ENCODE measurements around the gene CGRRF1.
A peak's percentile ranks its signal among the peaks of the same experiment; 100 is the strongest.

The CGRRF1 gene

GRCh38 chr14:54471641-54472040 lies 38.1 kb upstream of the CGRRF1 start:
- H3K9me3 ChIP-seq, result no peaks in the 10 kb centered on the region
- H3K4me1 ChIP-seq, result peaks cover 0 to 51% (median 15%) of the 10 kb centered on the region in 4 donors
- H3K27me3 ChIP-seq, result no peaks in the 10 kb centered on the region
- H3K27ac ChIP-seq, result peak overlapping the region in 1 of 2 donors; percentile 60
- DNase-seq, result no peak
- no peak overlapping the region for H3K4me3 ChIP-seq
- intact Hi-C loops (cut with DNase I; ENCODE audit: low total_unique reads), result no loop called here
- peaks cover 0 to 11% (median 4%) of the 10 kb centered on the region in 3 donors for H3K36me3 ChIP-seq
- no peak for TF ChIP-seq CTCF (IDR thresholded peaks at IDR 0.05)

- no peak for DNase-seq
- Histone ChIP-seq H3K9me3 (no peaks in the 10 kb centered on the region), H3K4me1 (peaks cover 0 to 51% (median 15%) of the 10 kb centered on the region in 4 donors), H3K27ac (no peak overlapping the region), H3K36me3 (peaks cover 0 to 11% (median 4%) of the 10 kb centered on the region in 3 donors), H3K27me3 (no peaks in the 10 kb centered on the region), H3K4me3 (no peak overlapping the region)
- intact Hi-C loops (cut with DNase I; ENCODE audit: low total_unique reads), result no loop called here
- TF ChIP-seq CTCF (IDR thresholded peaks at IDR 0.05), result no peak
Measured at GRCh38 chr14:54472315-54472714, 37.4 kb upstream of the CGRRF1 start.

- H3K27ac ChIP-seq, result peak overlapping the region; percentile 15 to 17
- peaks cover 10 to 28% (median 14%) of the 10 kb centered on the region in 3 donors for H3K36me3 ChIP-seq
- intact Hi-C loops (cut with DNase I; ENCODE audit: low total_unique reads), result no loop called here
- DNase-seq, result no peak
- no peak overlapping the region for H3K4me3 ChIP-seq
- no peaks in the 10 kb centered on the region for H3K27me3 ChIP-seq
- no peak for TF ChIP-seq CTCF (IDR thresholded peaks at IDR 0.05)
- no peaks in the 10 kb centered on the region for H3K9me3 ChIP-seq
- H3K4me1 ChIP-seq, result peaks cover 0 to 51% (median 15%) of the 10 kb centered on the region in 4 donors
Measured at GRCh38 chr14:54474232-54474793, 35.4 kb upstream of the CGRRF1 start.

- Histone ChIP-seq H3K27me3 (no peaks in the 10 kb centered on the region), H3K4me1 (peaks cover 0 to 45% (median 12%) of the 10 kb centered on the region in 4 donors), H3K9me3 (no peaks in the 10 kb centered on the region), H3K36me3 (peaks cover 14 to 28% (median 21%) of the 10 kb centered on the region in 3 donors), H3K4me3 (no peak overlapping the region), H3K27ac (peak overlapping the region in 1 of 2 donors; percentile 17)
- no peak for DNase-seq
- intact Hi-C loops (cut with DNase I; ENCODE audit: low total_unique reads), result no loop called here
- no peak for TF ChIP-seq CTCF (IDR thresholded peaks at IDR 0.05)
Measured at GRCh38 chr14:54475187-54475899, 34.4 kb upstream of the CGRRF1 start.

- TF ChIP-seq CTCF (IDR thresholded peaks at IDR 0.05), result no peak
- DNase-seq, result no peak
- peaks cover 0 to 44% (median 8%) of the 10 kb centered on the region in 4 donors for H3K4me1 ChIP-seq
- intact Hi-C loops (cut with DNase I; ENCODE audit: low total_unique reads), result no loop called here
- H3K4me3 ChIP-seq, result no peak overlapping the region
- H3K9me3 ChIP-seq, result no peaks in the 10 kb centered on the region
- H3K27me3 ChIP-seq, result no peaks in the 10 kb centered on the region
- H3K36me3 ChIP-seq, result peaks cover 14 to 28% (median 21%) of the 10 kb centered on the region in 3 donors
- H3K27ac ChIP-seq, result no peak overlapping the region
Measured at GRCh38 chr14:54475911-54476310, 33.8 kb upstream of the CGRRF1 start.

All from tibial artery (tissue), 4 donors.